CD8-positive, alpha-beta memory T cell (primary cell): ENCODE data around the gene INF2. TPM values are rescaled to one million over a fixed set of nuclear protein-coding genes. Genes with fewer than 3 reads are reported as not detected.

ENCODE experiments used
- CTCF ChIA-PET: fragments of 350-600 bp; sonication (Branson Sonifier 250); formaldehyde crosslinking; loops from one replicate; lab custom pipeline; 2021; ENCODE audit warnings: antibody characterized with exemption; lab: Charles Lee
- POLR2A ChIA-PET: fragments of 350-600 bp; sonication (Branson Sonifier 250); formaldehyde crosslinking; loops from one replicate; lab custom pipeline; 2021; ENCODE audit warnings: antibody characterized with exemption; lab: Charles Lee
- DNase-seq, 5 donors: peaks; one replicate each; pipeline versions ENCODE4 v3.0.0 to v3.0.0-alpha.2; 2020 to 2022; ENCODE audit warnings: mixed read lengths in 1 of 5
- H3K27ac ChIP-seq: one replicate; pipeline ENCODE4 v1.7.0; 2013; ENCODE audit warnings: low read depth, mild to moderate bottlenecking, low read length, moderate library complexity
- H3K27me3 ChIP-seq: 2 replicates; pipeline ENCODE4 v1.7.0; 2013; ENCODE audit warnings: low read length, mild to moderate bottlenecking; ENCODE audit not compliant: insufficient read depth, poor library complexity, severe bottlenecking
- H3K36me3 ChIP-seq: 2 replicates; pipeline ENCODE4 v1.7.0; 2013; ENCODE audit warnings: mild to moderate bottlenecking, low read length, moderate library complexity; ENCODE audit not compliant: insufficient read depth
- H3K4me1 ChIP-seq: 2 replicates; pipeline ENCODE4 v1.7.0; 2013; ENCODE audit warnings: mild to moderate bottlenecking, low read length, moderate library complexity; ENCODE audit not compliant: insufficient read depth
- H3K4me3 ChIP-seq: 2 replicates; pipeline ENCODE4 v1.7.0; 2013; ENCODE audit warnings: mild to moderate bottlenecking, low read length
- H3K9me3 ChIP-seq: 2 replicates; pipeline ENCODE4 v1.7.0; 2013; ENCODE audit warnings: mild to moderate bottlenecking, low read length
- H3K27ac Mint-ChIP-seq, 8 donors: one replicate each; pipeline ENCODE4 v1.8.0; 2020 to 2021; ENCODE audit warnings: mixed read lengths in 8 of 8, mild to moderate bottlenecking in 6 of 8, inconsistent platforms in 3 of 8, moderate library complexity in 3 of 8
- H3K27me3 Mint-ChIP-seq, 2 donors: one replicate each; pipeline ENCODE4 v1.8.0; 2020 to 2021; ENCODE audit warnings: mixed read lengths in 2 of 2, mild to moderate bottlenecking in 1 of 2, moderate library complexity in 1 of 2
- H3K36me3 Mint-ChIP-seq, 3 donors: one replicate each; pipeline ENCODE4 v1.8.0; 2020 to 2021; ENCODE audit warnings: mixed read lengths in 3 of 3, inconsistent platforms in 1 of 3, mild to moderate bottlenecking in 1 of 3
- H3K4me1 Mint-ChIP-seq, 3 donors: one replicate each; pipeline ENCODE4 v1.8.0; 2020 to 2021; ENCODE audit warnings: mixed read lengths in 3 of 3, inconsistent platforms in 1 of 3, mild to moderate bottlenecking in 1 of 3
- H3K4me3 Mint-ChIP-seq, 7 donors: one replicate each; pipeline ENCODE4 v1.8.0; 2020 to 2021; ENCODE audit warnings: mixed read lengths in 7 of 7, mild to moderate bottlenecking in 6 of 7, moderate library complexity in 4 of 7, inconsistent platforms in 2 of 7
- H3K9me3 Mint-ChIP-seq, 5 donors: one replicate each; pipeline ENCODE4 v1.8.0; 2020 to 2022; ENCODE audit warnings: mixed read lengths in 5 of 5, mild to moderate bottlenecking in 3 of 5, moderate library complexity in 2 of 5, inconsistent platforms in 1 of 5
- polyA plus RNA-seq: library from polyadenylated mRNA; unstranded; fragments of 300-500 nt; fragmentation: Illumina TruSeq; gene quantifications from one replicate; pipeline ENCODE4 v1.2.3, GENCODE V29; 2021
- total RNA-seq, 2 experiments: library from RNA; stranded (reverse); gene quantifications; one replicate each; pipeline ENCODE4 v1.2.3, GENCODE V29; 2021

Gene INF2
- total and polyA plus RNA-seq, 3 experiments from 2014 or later: 4.6 to 56.3 (median 55.9) TPM

DNA sequence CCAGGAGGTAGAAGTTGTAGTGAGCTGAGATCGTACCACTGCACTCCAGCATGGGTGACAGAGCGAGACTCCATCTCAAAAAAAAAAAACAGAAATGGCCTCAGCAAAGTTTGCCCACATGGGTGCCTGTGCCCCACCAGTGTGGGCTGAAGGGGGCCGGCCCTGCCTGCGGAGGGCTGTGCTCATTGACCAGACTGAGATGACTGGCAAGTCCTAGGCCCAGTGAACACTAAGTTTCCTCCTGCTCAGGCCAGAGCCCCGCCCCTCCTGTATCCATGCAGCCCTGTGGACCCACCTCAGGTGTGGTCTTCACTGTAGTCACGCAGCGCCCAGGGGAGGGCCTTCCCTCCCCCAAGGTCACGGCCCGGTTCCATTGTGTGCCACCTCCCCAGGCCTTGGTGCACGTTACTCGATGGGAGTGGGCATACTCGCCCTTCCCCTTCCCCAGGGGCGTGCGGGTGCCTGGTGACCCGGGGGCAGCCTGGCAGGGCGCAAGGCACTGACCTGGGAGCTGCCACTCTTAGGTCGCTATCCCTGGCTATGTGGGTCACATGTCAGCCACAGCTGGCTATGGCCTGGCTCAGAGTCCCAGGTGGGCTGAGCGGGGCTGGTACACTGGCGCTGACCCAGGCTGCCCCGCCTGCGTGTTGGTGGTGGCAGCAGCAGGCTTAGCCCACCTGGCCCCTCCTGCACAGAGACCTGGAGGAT is 16.1 kb downstream of the INF2 start:
- no peak overlapping the region for H3K27ac ChIP-seq
- H3K36me3 Mint-ChIP-seq: peaks cover 0 to 23% (median 3%) of the 10 kb centered on the region in 3 donors
- no peaks in the 10 kb centered on the region for H3K9me3 ChIP-seq
- H3K4me1 ChIP-seq: no peaks in the 10 kb centered on the region
- peak overlapping the region in 1 of 8 donors; percentile 6 for H3K27ac Mint-ChIP-seq
- peaks cover 3% of the 10 kb centered on the region for H3K36me3 ChIP-seq
- H3K27me3 Mint-ChIP-seq: no peaks in the 10 kb centered on the region
- H3K4me1 Mint-ChIP-seq: peaks cover 0 to 3% (median 2%) of the 10 kb centered on the region in 3 donors
- H3K4me3 ChIP-seq: no peak overlapping the region
- ChIA-PET CTCF (interaction anchor here (1.1 to 2.3 kb wide), 4 partner anchors 19 to 54 kb away, joined by 3 to 8 read pairs (median 3); no protein-coding TSS in a partner anchor), POLR2A (interaction anchor here (0.5 kb wide), 1 partner anchor 828 kb away, joined by 4 read pairs; no protein-coding TSS in a partner anchor)
- H3K27me3 ChIP-seq: no peaks in the 10 kb centered on the region
- H3K4me3 Mint-ChIP-seq: no peak overlapping the region
- DNase-seq: no peak
- H3K9me3 Mint-ChIP-seq: peaks cover 0 to 3% (median 0%) of the 10 kb centered on the region in 5 donors

DNA sequence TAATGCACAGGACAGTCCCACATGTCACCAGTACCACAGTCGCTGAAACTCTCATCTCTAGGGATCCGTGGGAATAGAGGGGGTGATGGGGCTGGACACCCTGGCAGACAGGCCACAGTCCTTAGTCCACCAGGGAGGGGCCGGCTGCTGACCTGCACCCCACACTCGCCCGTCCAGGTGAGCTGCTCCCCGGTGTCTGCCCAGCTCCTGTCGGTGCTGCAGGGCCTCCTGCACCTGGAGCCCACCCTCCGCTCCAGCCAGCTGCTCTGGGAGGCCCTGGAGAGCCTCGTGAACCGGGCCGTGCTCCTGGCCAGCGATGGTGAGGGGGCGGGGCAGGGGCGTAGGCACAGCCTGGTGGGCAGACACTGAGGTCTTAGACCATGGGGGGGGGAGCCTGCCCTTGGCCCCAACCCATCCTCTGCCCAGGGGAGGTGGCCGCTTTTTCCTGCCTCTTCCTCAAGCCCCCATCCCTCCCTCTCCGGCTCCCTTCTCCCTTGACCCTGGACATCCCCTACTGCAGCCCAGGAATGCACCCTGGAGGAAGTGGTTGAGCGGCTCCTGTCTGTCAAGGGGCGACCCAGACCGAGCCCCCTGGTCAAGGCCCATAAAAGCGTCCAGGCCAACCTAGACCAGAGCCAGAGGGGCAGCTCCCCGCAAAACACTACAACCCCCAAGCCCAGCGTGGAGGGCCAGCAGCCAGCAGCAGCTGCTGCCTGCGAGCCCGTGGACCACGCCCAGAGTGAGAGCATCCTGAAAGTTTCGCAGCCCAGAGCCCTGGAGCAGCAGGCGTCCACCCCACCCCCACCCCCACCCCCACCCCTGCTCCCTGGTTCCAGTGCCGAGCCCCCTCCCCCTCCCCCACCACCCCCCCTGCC is 17.6 kb downstream of the INF2 start:
- Histone ChIP-seq H3K9me3 (no peaks in the 10 kb centered on the region), H3K27me3 (no peaks in the 10 kb centered on the region), H3K27ac (no peak overlapping the region), H3K4me3 (no peak overlapping the region), H3K4me1 (no peaks in the 10 kb centered on the region), H3K36me3 (peaks cover 5% of the 10 kb centered on the region)
- Mint-ChIP-seq H3K36me3 (peaks cover 0 to 24% (median 3%) of the 10 kb centered on the region in 3 donors), H3K4me1 (peaks cover 0 to 3% (median 2%) of the 10 kb centered on the region in 3 donors), H3K9me3 (peaks cover 0 to 3% (median 0%) of the 10 kb centered on the region in 5 donors), H3K27ac (peak overlapping the region in 1 of 8 donors; percentile 50), H3K27me3 (no peaks in the 10 kb centered on the region), H3K4me3 (no peak overlapping the region)
- ChIA-PET POLR2A (no interaction called here), CTCF (interaction anchor here (0.8 to 2.3 kb wide), 4 partner anchors 16 to 41 kb away, joined by 3 to 8 read pairs (median 4); no protein-coding TSS in a partner anchor)
- DNase-seq: no peak

DNA sequence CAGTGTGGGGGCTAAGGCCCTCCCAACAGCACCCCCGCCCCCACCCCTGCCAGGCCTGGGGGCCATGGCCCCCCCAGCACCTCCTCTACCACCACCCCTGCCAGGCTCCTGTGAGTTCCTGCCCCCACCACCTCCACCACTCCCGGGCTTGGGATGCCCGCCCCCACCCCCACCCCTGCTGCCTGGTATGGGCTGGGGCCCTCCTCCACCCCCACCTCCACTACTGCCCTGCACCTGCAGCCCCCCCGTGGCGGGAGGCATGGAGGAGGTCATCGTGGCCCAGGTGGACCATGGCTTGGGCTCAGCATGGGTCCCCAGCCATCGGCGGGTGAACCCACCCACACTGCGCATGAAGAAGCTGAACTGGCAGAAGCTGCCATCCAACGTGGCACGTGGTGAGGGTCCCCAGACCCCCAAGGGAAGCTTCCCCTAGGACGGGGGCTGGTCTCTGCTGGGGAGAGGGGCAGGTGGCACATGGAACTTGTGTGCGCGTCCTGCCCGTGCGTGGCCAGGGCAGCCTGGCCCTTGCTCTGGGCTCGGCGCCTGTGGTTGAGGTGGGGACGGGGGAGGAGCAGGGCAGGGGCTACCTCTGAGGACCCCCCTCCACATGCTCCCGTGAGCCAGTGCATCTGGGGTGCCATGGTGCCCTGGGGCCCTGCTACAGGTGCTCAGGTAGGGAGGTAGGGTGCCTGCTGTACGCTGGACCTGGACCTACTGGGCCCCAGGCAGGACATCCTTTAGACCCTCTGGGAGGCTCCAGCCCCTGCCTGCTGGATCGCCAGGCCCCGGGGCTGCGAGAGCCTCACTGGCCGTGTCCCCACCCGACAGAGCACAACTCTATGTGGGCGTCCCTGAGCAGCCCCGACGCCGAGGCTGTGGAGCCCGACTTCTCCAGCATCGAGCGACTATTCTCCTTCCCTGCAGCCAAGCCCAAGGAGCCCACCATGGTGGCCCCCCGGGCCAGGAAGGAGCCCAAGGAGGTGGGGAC is 18.5 kb downstream of the INF2 start:
- no peak overlapping the region for H3K27ac Mint-ChIP-seq
- H3K4me1 ChIP-seq: no peaks in the 10 kb centered on the region
- no peaks in the 10 kb centered on the region for H3K9me3 ChIP-seq
- peaks cover 0 to 3% (median 2%) of the 10 kb centered on the region in 3 donors for H3K4me1 Mint-ChIP-seq
- POLR2A ChIA-PET: no interaction called here
- H3K4me3 Mint-ChIP-seq: no peak overlapping the region
- CTCF ChIA-PET: interaction anchor here (0.8 to 2.3 kb wide), 5 partner anchors 17 to 52 kb away, joined by 3 to 11 read pairs (median 4); no protein-coding TSS in a partner anchor
- peaks cover 0 to 20% (median 3%) of the 10 kb centered on the region in 3 donors for H3K36me3 Mint-ChIP-seq
- H3K27me3 Mint-ChIP-seq: no peaks in the 10 kb centered on the region
- H3K4me3 ChIP-seq: no peak overlapping the region
- no peak overlapping the region for H3K27ac ChIP-seq
- no peak for DNase-seq
- peaks cover 0 to 3% (median 0%) of the 10 kb centered on the region in 5 donors for H3K9me3 Mint-ChIP-seq
- no peaks in the 10 kb centered on the region for H3K27me3 ChIP-seq
- peaks cover 5% of the 10 kb centered on the region for H3K36me3 ChIP-seq

- peak overlapping the region in 1 of 8 donors; percentile 5 for H3K27ac Mint-ChIP-seq
- ChIA-PET POLR2A (interaction anchor here (0.7 kb wide), 1 partner anchor 31 kb away, joined by 6 read pairs; no protein-coding TSS in a partner anchor), CTCF (interaction anchor here (0.9 to 1.8 kb wide), 10 partner anchors 12 to 60 kb away, joined by 3 to 11 read pairs (median 4); no protein-coding TSS in a partner anchor)
- peaks cover 0 to 3% (median 0%) of the 10 kb centered on the region in 5 donors for H3K9me3 Mint-ChIP-seq
- Histone ChIP-seq H3K36me3 (peaks cover 5% of the 10 kb centered on the region), H3K9me3 (no peaks in the 10 kb centered on the region), H3K27me3 (no peaks in the 10 kb centered on the region), H3K4me3 (no peak overlapping the region), H3K27ac (no peak overlapping the region), H3K4me1 (no peaks in the 10 kb centered on the region)
- H3K4me3 Mint-ChIP-seq: no peak overlapping the region
- no peaks in the 10 kb centered on the region for H3K27me3 Mint-ChIP-seq
- DNase-seq: peak; percentile 53 to 78 (median 61)
- H3K36me3 Mint-ChIP-seq: peaks cover 0 to 18% (median 3%) of the 10 kb centered on the region in 3 donors
- peaks cover 0 to 3% (median 2%) of the 10 kb centered on the region in 3 donors for H3K4me1 Mint-ChIP-seq
Measured at GRCh38 chr14:104708606-104709268, 19.3 kb downstream of the INF2 start.

GRCh38 chr14:104709387-104710039 is 20.1 kb downstream of the INF2 start:
- no peak for DNase-seq
- H3K27me3 Mint-ChIP-seq: no peaks in the 10 kb centered on the region
- peaks cover 0 to 3% (median 2%) of the 10 kb centered on the region in 3 donors for H3K4me1 Mint-ChIP-seq
- peaks cover 0 to 3% (median 0%) of the 10 kb centered on the region in 5 donors for H3K9me3 Mint-ChIP-seq
- Histone ChIP-seq H3K4me1 (no peaks in the 10 kb centered on the region), H3K27ac (no peak overlapping the region), H3K4me3 (no peak overlapping the region), H3K9me3 (no peaks in the 10 kb centered on the region), H3K27me3 (no peaks in the 10 kb centered on the region), H3K36me3 (peaks cover 5% of the 10 kb centered on the region)
- ChIA-PET POLR2A (interaction anchor here (0.7 kb wide), 1 partner anchor 32 kb away, joined by 6 read pairs; no protein-coding TSS in a partner anchor), CTCF (interaction anchor here (0.9 to 1.8 kb wide), 10 partner anchors 13 to 61 kb away, joined by 3 to 11 read pairs (median 4); no protein-coding TSS in a partner anchor)
- no peak overlapping the region for H3K27ac Mint-ChIP-seq
- H3K4me3 Mint-ChIP-seq: no peak overlapping the region
- peaks cover 0 to 19% (median 3%) of the 10 kb centered on the region in 3 donors for H3K36me3 Mint-ChIP-seq

GRCh38 chr14:104710071-104710735 is 20.8 kb downstream of the INF2 start:
- Mint-ChIP-seq H3K27me3 (no peaks in the 10 kb centered on the region), H3K36me3 (peaks cover 0 to 21% (median 3%) of the 10 kb centered on the region in 3 donors), H3K9me3 (peaks cover 0 to 3% (median 0%) of the 10 kb centered on the region in 5 donors), H3K4me1 (peaks cover 0 to 3% (median 2%) of the 10 kb centered on the region in 3 donors), H3K4me3 (no peak overlapping the region), H3K27ac (no peak overlapping the region)
- H3K27me3 ChIP-seq: no peaks in the 10 kb centered on the region
- H3K36me3 ChIP-seq: peaks cover 5% of the 10 kb centered on the region
- H3K4me1 ChIP-seq: no peaks in the 10 kb centered on the region
- H3K9me3 ChIP-seq: no peaks in the 10 kb centered on the region
- DNase-seq: no peak
- H3K4me3 ChIP-seq: no peak overlapping the region
- ChIA-PET POLR2A (no interaction called here), CTCF (interaction anchor here (1.2 to 1.8 kb wide), 3 partner anchors 32 to 45 kb away, joined by 4 to 11 read pairs (median 10); no protein-coding TSS in a partner anchor)
- no peak overlapping the region for H3K27ac ChIP-seq
